Lower leg skin (tissue), 3 donors: ENCODE data around the gene C9.

Experiments used
- POLR2A ChIP-seq, 2 donors: fragments of 450-650 bp; IDR thresholded peaks; one replicate each; pipeline ENCODE4 v1.6.1; 2016 to 2017; ENCODE audit warnings: antibody characterized with exemption in 2 of 2, mild to moderate bottlenecking in 1 of 2, moderate library complexity in 1 of 2
- TF ChIP-seq, protein P1 (sequence below), 3 donors: fragments of 450-650 bp; IDR thresholded peaks; one replicate each; pipeline ENCODE4 v1.5.1; 2016; ENCODE audit warnings: antibody characterized with exemption in 3 of 3, mild to moderate bottlenecking in 3 of 3, moderate library complexity in 2 of 3

GRCh38 chr5:39273314-39273954, 90.9 kb downstream of the C9 start:
- TF ChIP-seq, protein P1, sequence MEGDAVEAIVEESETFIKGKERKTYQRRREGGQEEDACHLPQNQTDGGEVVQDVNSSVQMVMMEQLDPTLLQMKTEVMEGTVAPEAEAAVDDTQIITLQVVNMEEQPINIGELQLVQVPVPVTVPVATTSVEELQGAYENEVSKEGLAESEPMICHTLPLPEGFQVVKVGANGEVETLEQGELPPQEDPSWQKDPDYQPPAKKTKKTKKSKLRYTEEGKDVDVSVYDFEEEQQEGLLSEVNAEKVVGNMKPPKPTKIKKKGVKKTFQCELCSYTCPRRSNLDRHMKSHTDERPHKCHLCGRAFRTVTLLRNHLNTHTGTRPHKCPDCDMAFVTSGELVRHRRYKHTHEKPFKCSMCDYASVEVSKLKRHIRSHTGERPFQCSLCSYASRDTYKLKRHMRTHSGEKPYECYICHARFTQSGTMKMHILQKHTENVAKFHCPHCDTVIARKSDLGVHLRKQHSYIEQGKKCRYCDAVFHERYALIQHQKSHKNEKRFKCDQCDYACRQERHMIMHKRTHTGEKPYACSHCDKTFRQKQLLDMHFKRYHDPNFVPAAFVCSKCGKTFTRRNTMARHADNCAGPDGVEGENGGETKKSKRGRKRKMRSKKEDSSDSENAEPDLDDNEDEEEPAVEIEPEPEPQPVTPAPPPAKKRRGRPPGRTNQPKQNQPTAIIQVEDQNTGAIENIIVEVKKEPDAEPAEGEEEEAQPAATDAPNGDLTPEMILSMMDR (IDR thresholded peaks at IDR 0.05) = no peak
- no peak for TF ChIP-seq POLR2A (IDR thresholded peaks at IDR 0.05)
